GM18870 (cell line): ENCODE data around the gene MMEL1.
"Not testable (repeated sequence)": the region's sequence is repeated elsewhere in the genome, so short reads cannot be mapped to it uniquely, and the experiment has no call there.

Experiments used
- ATAC-seq: cut with Tn5 transposase; IDR thresholded peaks from one replicate; pipeline ENCODE4 v1.9.1; 2021; ENCODE audit warnings: moderate library complexity; ENCODE audit not compliant: unreplicated experiment

MMEL1 gene

GRCh38 chr1:2560299-2561073 lies 72.3 kb downstream of the MMEL1 start:
- no peak for ATAC-seq

DNA sequence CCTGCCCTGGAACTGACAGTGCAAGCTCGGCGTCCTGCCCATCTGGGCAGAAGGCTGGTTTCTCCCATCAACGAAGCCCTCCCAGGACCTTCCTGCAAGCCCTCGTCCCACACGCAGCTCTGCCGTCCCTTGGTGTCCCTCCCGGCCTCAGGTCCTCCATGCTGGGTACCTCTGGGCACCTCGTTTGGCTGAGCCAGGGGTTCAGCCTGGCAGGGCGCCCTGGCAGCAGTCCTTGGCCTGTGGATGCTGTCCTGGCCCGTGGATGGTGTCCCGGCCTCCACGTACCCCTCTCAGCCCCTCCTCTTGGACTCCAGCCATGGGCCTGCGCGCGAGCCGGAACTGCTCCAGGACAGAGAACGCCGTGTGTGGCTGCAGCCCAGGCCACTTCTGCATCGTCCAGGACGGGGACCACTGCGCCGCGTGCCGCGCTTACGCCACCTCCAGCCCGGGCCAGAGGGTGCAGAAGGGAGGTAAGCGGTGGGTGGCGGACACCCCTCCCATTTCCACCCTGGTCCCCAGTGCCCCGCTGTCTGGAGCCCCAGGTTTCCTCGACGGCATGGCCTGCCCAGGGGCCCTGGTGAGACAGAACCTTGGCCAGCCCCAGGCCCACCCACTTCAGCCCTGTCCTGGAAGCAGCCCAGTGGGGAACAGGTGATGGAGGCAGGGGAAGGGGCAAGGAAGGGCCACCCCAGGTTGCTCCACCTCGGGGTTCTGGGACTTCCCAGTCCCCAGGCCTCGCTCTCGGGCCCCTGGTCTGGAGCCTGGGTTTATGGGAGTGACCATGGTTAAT lies 73.1 kb downstream of the MMEL1 start:
- ATAC-seq, result no peak

DNA sequence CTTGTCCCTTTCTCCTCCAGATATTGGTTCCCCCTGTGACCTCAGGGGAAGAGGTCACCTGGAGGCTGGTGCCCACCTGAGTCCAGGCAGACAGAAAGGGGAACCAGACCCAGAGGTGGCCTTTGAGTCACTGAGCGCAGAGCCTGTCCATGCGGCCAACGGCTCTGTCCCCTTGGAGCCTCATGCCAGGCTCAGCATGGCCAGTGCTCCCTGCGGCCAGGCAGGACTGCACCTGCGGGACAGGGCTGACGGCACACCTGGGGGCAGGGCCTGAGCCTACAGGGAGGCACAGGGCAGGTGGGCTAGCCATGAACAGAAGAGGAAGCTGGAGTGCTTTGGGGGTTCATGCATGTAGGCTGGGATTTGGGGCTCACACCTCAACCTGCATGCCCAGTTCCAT lies 74.0 kb downstream of the MMEL1 start:
- ATAC-seq, result no peak

- no peak for ATAC-seq
These were observed 74.4 kb downstream of the MMEL1 start for GRCh38 chr1:2558420-2558819.

- no peak for ATAC-seq
These were observed 75.1 kb downstream of the MMEL1 start for GRCh38 chr1:2557482-2558400.

GRCh38 chr1:2556678-2557481 lies 75.9 kb downstream of the MMEL1 start:
- no peak for ATAC-seq

GRCh38 chr1:2556277-2556677 lies 76.5 kb downstream of the MMEL1 start, which contains the start of gene TNFRSF14:
Gene TNFRSF14 (plus strand): TSS chr1:2556371. CDS start chr1:2556665, 294 bp downstream.
- no peak for ATAC-seq

DNA sequence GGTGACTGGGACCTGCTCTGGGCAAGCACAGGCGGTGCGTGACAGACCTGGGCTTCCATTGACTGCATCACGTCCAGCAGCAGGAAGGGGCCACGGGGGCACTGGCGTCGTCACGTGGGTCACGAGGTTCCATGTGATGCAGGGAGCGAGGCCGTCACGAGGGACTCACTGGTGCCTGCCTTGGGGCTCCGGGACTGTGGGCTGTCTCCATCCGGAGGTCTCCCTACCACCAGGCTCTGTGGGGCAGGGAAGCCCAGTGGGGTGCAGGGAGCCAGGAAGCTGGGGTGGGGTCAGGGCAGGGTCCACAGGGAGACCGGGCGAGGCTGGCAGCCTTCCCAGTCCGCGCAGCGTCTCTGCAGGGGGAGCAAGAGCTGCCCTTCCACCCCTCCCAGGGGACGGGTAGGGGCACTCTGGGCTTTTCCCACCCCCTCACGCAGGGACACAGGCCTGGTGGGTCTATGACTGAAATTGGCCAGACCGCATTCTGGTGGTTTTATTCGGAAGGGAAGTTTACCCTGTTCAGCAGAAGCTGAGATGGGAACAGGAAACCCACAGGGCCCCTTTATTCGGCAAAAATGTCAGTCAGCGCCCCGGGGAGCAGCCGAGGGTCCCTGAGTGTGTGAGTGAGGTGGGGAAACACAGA lies 77.1 kb downstream of the MMEL1 start:
- ATAC-seq, result no peak

GRCh38 chr1:2554621-2555387 lies 78.0 kb downstream of the MMEL1 start:
- no peak for ATAC-seq

GRCh38 chr1:2553871-2554620 lies 78.8 kb downstream of the MMEL1 start:
- ATAC-seq, result no peak

GRCh38 chr1:2553076-2553475 lies 79.7 kb downstream of the MMEL1 start:
- ATAC-seq, result not testable (repeated sequence)

- ATAC-seq, result no peak
These were observed 80.6 kb downstream of the MMEL1 start for GRCh38 chr1:2552189-2552588.

- not testable (repeated sequence) for ATAC-seq
These were observed 81.3 kb downstream of the MMEL1 start for GRCh38 chr1:2551544-2551943.

- ATAC-seq, result not testable (repeated sequence)
These were observed 82.4 kb downstream of the MMEL1 start for GRCh38 chr1:2550309-2550861.

DNA sequence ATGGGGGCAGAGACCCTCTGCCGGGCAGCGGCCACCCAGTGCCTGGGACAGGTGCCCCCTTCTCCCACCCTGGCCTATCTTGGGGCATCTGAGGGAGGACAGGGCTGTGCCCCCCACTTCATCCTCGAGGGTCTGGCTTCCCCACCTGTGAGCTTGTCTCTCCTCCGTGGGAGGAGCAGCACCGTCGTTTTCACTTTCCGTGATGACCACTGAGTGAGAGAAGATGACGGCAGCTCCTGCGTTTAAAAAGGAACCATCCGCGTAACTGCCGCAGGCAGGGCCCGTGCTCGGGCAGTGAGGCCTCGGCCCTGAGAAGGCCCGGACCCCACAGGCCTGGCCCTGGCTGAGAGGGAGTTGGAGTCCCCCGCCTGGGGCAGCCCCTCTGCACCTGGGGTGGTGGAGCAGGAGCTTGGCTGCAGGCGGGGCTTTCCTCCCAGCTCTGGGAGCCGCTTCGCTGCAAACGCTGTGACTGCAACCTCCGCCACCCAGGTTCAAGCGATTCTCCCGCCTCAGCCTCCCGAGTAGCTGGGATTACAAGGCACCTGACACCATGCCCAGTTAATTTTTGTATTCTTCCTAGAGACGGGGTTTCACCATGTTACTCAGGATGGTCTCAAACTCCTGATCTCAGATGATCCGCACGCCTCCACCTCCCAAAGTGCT lies 83.3 kb downstream of the MMEL1 start:
- ATAC-seq, result not testable (repeated sequence)

GRCh38 chr1:2548068-2548589 lies 84.7 kb downstream of the MMEL1 start:
- no peak for ATAC-seq
